ENCODE data around the gene SBK2.
"Not testable (repeated sequence)": the region's sequence is repeated elsewhere in the genome, so short reads cannot be mapped to it uniquely, and the experiment has no call there.

Gene SBK2

GRCh38 chr19:55576746-55577145 lies 39.8 kb upstream of the SBK2 start:
- ChIA-PET POLR2A (no interaction called here), CTCF (interaction anchor here (0.5 kb wide), 1 partner anchor 44 kb away, joined by 3 read pairs; no protein-coding TSS in a partner anchor)

GRCh38 chr19:55573929-55574328 lies 37.0 kb upstream of the SBK2 start:
- H3K27me3 ChIP-seq (replicated peaks in 2 of 5; ENCODE audit: control insufficient read depth in 4 of 5, insufficient read depth in 5 of 5, low read length in 4 of 5); DNase-seq; H3K27ac ChIP-seq (ENCODE audit: insufficient read depth in 1 of 2, low read depth in 1 of 2, low read length in 2 of 2, poor library complexity in 1 of 2, severe bottlenecking in 2 of 2); H3K4me1 ChIP-seq (ENCODE audit: control extremely low read depth in 1 of 4, control insufficient read depth in 4 of 4, insufficient read depth in 4 of 4, low read length in 3 of 4); H3K9me3 ChIP-seq (ENCODE audit: control extremely low read depth in 1 of 5, control insufficient read depth in 4 of 5, insufficient read depth in 2 of 5, low read depth in 1 of 5, low read length in 4 of 5); H3K4me3 ChIP-seq (ENCODE audit: control insufficient read depth in 1 of 7, extremely low read depth in 1 of 7, insufficient read depth in 4 of 7, low read depth in 2 of 7, low read length in 6 of 7); POLR2A ChIA-PET: not testable (repeated sequence)
- CTCF ChIA-PET = interaction anchor here (0.7 kb wide), 1 partner anchor 114 kb away, joined by 3 read pairs; no protein-coding TSS in a partner anchor
- H3K36me3 ChIP-seq (ENCODE audit: control insufficient read depth in 4 of 4, insufficient read depth in 4 of 4, low read length in 3 of 4) = peaks cover 0 to 17% (median 9%) of the 10 kb centered on the region in 4 experiments
- no CpG with 5 or more reads among the region's 6 CpGs for WGBS (ENCODE audit: insufficient coverage)

More at GRCh38 chr19:55576746-55577145, 39.8 kb upstream of the SBK2 start:
- H3K4me1 ChIP-seq (ENCODE audit: control extremely low read depth in 1 of 4, control insufficient read depth in 4 of 4, insufficient read depth in 4 of 4, low read length in 3 of 4) = peaks cover 0 to 17% (median 13%) of the 10 kb centered on the region in 4 experiments
- 91% methylated on average over 1 of the region's 5 CpGs for WGBS (ENCODE audit: insufficient coverage)
- H3K9me3 ChIP-seq (ENCODE audit: control extremely low read depth in 1 of 5, control insufficient read depth in 4 of 5, insufficient read depth in 2 of 5, low read depth in 1 of 5, low read length in 4 of 5) = no peaks in the 10 kb centered on the region
- peaks cover 0 to 18% (median 10%) of the 10 kb centered on the region in 4 experiments for H3K36me3 ChIP-seq (ENCODE audit: control insufficient read depth in 4 of 4, insufficient read depth in 4 of 4, low read length in 3 of 4)
- no peak overlapping the region for H3K4me3 ChIP-seq (ENCODE audit: control insufficient read depth in 1 of 7, extremely low read depth in 1 of 7, insufficient read depth in 4 of 7, low read depth in 2 of 7, low read length in 6 of 7)
- H3K27ac ChIP-seq (ENCODE audit: insufficient read depth in 1 of 2, low read depth in 1 of 2, low read length in 2 of 2, poor library complexity in 1 of 2, severe bottlenecking in 2 of 2) = no peak overlapping the region
- H3K27me3 ChIP-seq (replicated peaks in 2 of 5; ENCODE audit: control insufficient read depth in 4 of 5, insufficient read depth in 5 of 5, low read length in 4 of 5) = no peaks in the 10 kb centered on the region
- DNase-seq = no peak

- WGBS (ENCODE audit: insufficient coverage) = 100% methylated on average over 1 of the region's 5 CpGs
- CTCF ChIA-PET = interaction anchor here (0.6 kb wide), 1 partner anchor 391 kb away, joined by 3 read pairs; no protein-coding TSS in a partner anchor
- H3K27me3 ChIP-seq (replicated peaks in 2 of 5; ENCODE audit: control insufficient read depth in 4 of 5, insufficient read depth in 5 of 5, low read length in 4 of 5); H3K9me3 ChIP-seq (ENCODE audit: control extremely low read depth in 1 of 5, control insufficient read depth in 4 of 5, insufficient read depth in 2 of 5, low read depth in 1 of 5, low read length in 4 of 5); POLR2A ChIA-PET; H3K27ac ChIP-seq (ENCODE audit: insufficient read depth in 1 of 2, low read depth in 1 of 2, low read length in 2 of 2, poor library complexity in 1 of 2, severe bottlenecking in 2 of 2); H3K4me1 ChIP-seq (ENCODE audit: control extremely low read depth in 1 of 4, control insufficient read depth in 4 of 4, insufficient read depth in 4 of 4, low read length in 3 of 4); H3K4me3 ChIP-seq (ENCODE audit: control insufficient read depth in 1 of 7, extremely low read depth in 1 of 7, insufficient read depth in 4 of 7, low read depth in 2 of 7, low read length in 6 of 7); DNase-seq; H3K36me3 ChIP-seq (ENCODE audit: control insufficient read depth in 4 of 4, insufficient read depth in 4 of 4, low read length in 3 of 4): not testable (repeated sequence)
Observed at GRCh38 chr19:55569477-55569876, 32.5 kb upstream of the SBK2 start.

GRCh38 chr19:55567708-55568328 lies 30.9 kb upstream of the SBK2 start:
- Histone ChIP-seq H3K9me3 (ENCODE audit: control extremely low read depth in 1 of 5, control insufficient read depth in 4 of 5, insufficient read depth in 2 of 5, low read depth in 1 of 5, low read length in 4 of 5) (no peaks in the 10 kb centered on the region), H3K36me3 (ENCODE audit: control insufficient read depth in 4 of 4, insufficient read depth in 4 of 4, low read length in 3 of 4) (no peaks in the 10 kb centered on the region), H3K27ac (ENCODE audit: insufficient read depth in 1 of 2, low read depth in 1 of 2, low read length in 2 of 2, poor library complexity in 1 of 2, severe bottlenecking in 2 of 2) (no peak overlapping the region), H3K4me1 (ENCODE audit: control extremely low read depth in 1 of 4, control insufficient read depth in 4 of 4, insufficient read depth in 4 of 4, low read length in 3 of 4) (no peaks in the 10 kb centered on the region), H3K27me3 (replicated peaks in 2 of 5; ENCODE audit: control insufficient read depth in 4 of 5, insufficient read depth in 5 of 5, low read length in 4 of 5) (no peaks in the 10 kb centered on the region), H3K4me3 (ENCODE audit: control insufficient read depth in 1 of 7, extremely low read depth in 1 of 7, insufficient read depth in 4 of 7, low read depth in 2 of 7, low read length in 6 of 7) (no peak overlapping the region)
- ChIA-PET CTCF (no interaction called here), POLR2A (no interaction called here)
- no peak for DNase-seq

- no peak overlapping the region for H3K4me3 ChIP-seq (ENCODE audit: control insufficient read depth in 1 of 7, extremely low read depth in 1 of 7, insufficient read depth in 4 of 7, low read depth in 2 of 7, low read length in 6 of 7)
- ChIA-PET POLR2A (no interaction called here), CTCF (interaction anchor here (1.0 kb wide), 1 partner anchor 8 kb away, joined by 3 read pairs; no protein-coding TSS in a partner anchor)
- no peak for DNase-seq
- 72% methylated on average over 7 of the region's 9 CpGs for WGBS (ENCODE audit: insufficient coverage)
- no peaks in the 10 kb centered on the region for H3K27me3 ChIP-seq (replicated peaks in 2 of 5; ENCODE audit: control insufficient read depth in 4 of 5, insufficient read depth in 5 of 5, low read length in 4 of 5)
- no peaks in the 10 kb centered on the region for H3K36me3 ChIP-seq (ENCODE audit: control insufficient read depth in 4 of 4, insufficient read depth in 4 of 4, low read length in 3 of 4)
- no peak overlapping the region for H3K27ac ChIP-seq (ENCODE audit: insufficient read depth in 1 of 2, low read depth in 1 of 2, low read length in 2 of 2, poor library complexity in 1 of 2, severe bottlenecking in 2 of 2)
- H3K9me3 ChIP-seq (ENCODE audit: control extremely low read depth in 1 of 5, control insufficient read depth in 4 of 5, insufficient read depth in 2 of 5, low read depth in 1 of 5, low read length in 4 of 5) = no peaks in the 10 kb centered on the region
- no peaks in the 10 kb centered on the region for H3K4me1 ChIP-seq (ENCODE audit: control extremely low read depth in 1 of 4, control insufficient read depth in 4 of 4, insufficient read depth in 4 of 4, low read length in 3 of 4)
Observed at GRCh38 chr19:55566823-55567222, 29.9 kb upstream of the SBK2 start.

- Histone ChIP-seq H3K27me3 (replicated peaks in 2 of 5; ENCODE audit: control insufficient read depth in 4 of 5, insufficient read depth in 5 of 5, low read length in 4 of 5) (peaks cover 0 to 2% (median 0%) of the 10 kb centered on the region in 5 experiments), H3K4me3 (ENCODE audit: control insufficient read depth in 1 of 7, extremely low read depth in 1 of 7, insufficient read depth in 4 of 7, low read depth in 2 of 7, low read length in 6 of 7) (no peak overlapping the region), H3K4me1 (ENCODE audit: control extremely low read depth in 1 of 4, control insufficient read depth in 4 of 4, insufficient read depth in 4 of 4, low read length in 3 of 4) (no peaks in the 10 kb centered on the region), H3K9me3 (ENCODE audit: control extremely low read depth in 1 of 5, control insufficient read depth in 4 of 5, insufficient read depth in 2 of 5, low read depth in 1 of 5, low read length in 4 of 5) (no peaks in the 10 kb centered on the region), H3K36me3 (ENCODE audit: control insufficient read depth in 4 of 4, insufficient read depth in 4 of 4, low read length in 3 of 4) (no peaks in the 10 kb centered on the region), H3K27ac (ENCODE audit: insufficient read depth in 1 of 2, low read depth in 1 of 2, low read length in 2 of 2, poor library complexity in 1 of 2, severe bottlenecking in 2 of 2) (no peak overlapping the region)
- CTCF ChIA-PET = no interaction called here
- 86% methylated on average over 11 of the region's 12 CpGs for WGBS (ENCODE audit: insufficient coverage)
- no peak for DNase-seq
- POLR2A ChIA-PET = no interaction called here
Observed at GRCh38 chr19:55563261-55563690, 26.3 kb upstream of the SBK2 start.

- WGBS (ENCODE audit: insufficient coverage) = 84% methylated on average over 5 of the region's 9 CpGs
- ChIA-PET POLR2A (no interaction called here), CTCF (no interaction called here)
Observed at GRCh38 chr19:55559684-55560083, 22.8 kb upstream of the SBK2 start.

More at GRCh38 chr19:55559684-55560083, 22.8 kb upstream of the SBK2 start:
- Histone ChIP-seq H3K9me3 (ENCODE audit: control extremely low read depth in 1 of 5, control insufficient read depth in 4 of 5, insufficient read depth in 2 of 5, low read depth in 1 of 5, low read length in 4 of 5) (no peaks in the 10 kb centered on the region), H3K4me3 (ENCODE audit: control insufficient read depth in 1 of 7, extremely low read depth in 1 of 7, insufficient read depth in 4 of 7, low read depth in 2 of 7, low read length in 6 of 7) (no peak overlapping the region), H3K36me3 (ENCODE audit: control insufficient read depth in 4 of 4, insufficient read depth in 4 of 4, low read length in 3 of 4) (no peaks in the 10 kb centered on the region), H3K27me3 (replicated peaks in 2 of 5; ENCODE audit: control insufficient read depth in 4 of 5, insufficient read depth in 5 of 5, low read length in 4 of 5) (peaks cover 0 to 2% (median 0%) of the 10 kb centered on the region in 5 experiments), H3K4me1 (ENCODE audit: control extremely low read depth in 1 of 4, control insufficient read depth in 4 of 4, insufficient read depth in 4 of 4, low read length in 3 of 4) (no peaks in the 10 kb centered on the region), H3K27ac (ENCODE audit: insufficient read depth in 1 of 2, low read depth in 1 of 2, low read length in 2 of 2, poor library complexity in 1 of 2, severe bottlenecking in 2 of 2) (no peak overlapping the region)
- no peak for DNase-seq
